Right ventricle myocardium superior (tissue), 1 donor: ENCODE results near the gene DHFR. TPM values are rescaled to one million over a fixed set of nuclear protein-coding genes. Genes with fewer than 3 reads are reported as not detected.
A peak's percentile ranks its signal among the peaks of the same experiment; 100 is the strongest.

Experiments used
- ATAC-seq: fragments of 200-7000 bp; cut with Tn5 transposase; one replicate; pipeline ENCODE4 v1.9.1; 2020; ENCODE audit warnings: mild to moderate bottlenecking; ENCODE audit not compliant: poor library complexity
- DNase-seq: peaks from one replicate; pipeline ENCODE4 v3.0.0-alpha.2; 2020
- intact Hi-C: fragments of 100-400 bp; cut with DNase I; formaldehyde crosslinking; loops from one replicate; pipeline ENCODE4 v1.11.2; 2022
- long read RNA-seq: library from polyadenylated mRNA; unstranded; transcript quantifications from one replicate; pipeline ENCODE4 v2.0.0, GENCODE V29; 2021
- total RNA-seq: library from RNA; stranded (reverse); fragmentation: NEBNext Ultra II Directional; extraction: Animal tissue kit (Norgen Biotek cat#: 25700); gene quantifications from one replicate; pipeline ENCODE4 v1.2.1, GENCODE V29; 2021
- donor health status: DM: no; HTN: yes; CAD: no; lungs with severe emphysema.

The DHFR gene
- total RNA-seq = 10.7 TPM
- long read RNA-seq, transcript DHFR-201 (6 exons, 3,917 nt) = major isoform, 10 of 13 reads
- long read RNA-seq, partial matches to known transcripts = 0 of 13 reads
- long read RNA-seq, other reads (novel, unspliced or antisense) = 3 of 13 reads

DNA sequence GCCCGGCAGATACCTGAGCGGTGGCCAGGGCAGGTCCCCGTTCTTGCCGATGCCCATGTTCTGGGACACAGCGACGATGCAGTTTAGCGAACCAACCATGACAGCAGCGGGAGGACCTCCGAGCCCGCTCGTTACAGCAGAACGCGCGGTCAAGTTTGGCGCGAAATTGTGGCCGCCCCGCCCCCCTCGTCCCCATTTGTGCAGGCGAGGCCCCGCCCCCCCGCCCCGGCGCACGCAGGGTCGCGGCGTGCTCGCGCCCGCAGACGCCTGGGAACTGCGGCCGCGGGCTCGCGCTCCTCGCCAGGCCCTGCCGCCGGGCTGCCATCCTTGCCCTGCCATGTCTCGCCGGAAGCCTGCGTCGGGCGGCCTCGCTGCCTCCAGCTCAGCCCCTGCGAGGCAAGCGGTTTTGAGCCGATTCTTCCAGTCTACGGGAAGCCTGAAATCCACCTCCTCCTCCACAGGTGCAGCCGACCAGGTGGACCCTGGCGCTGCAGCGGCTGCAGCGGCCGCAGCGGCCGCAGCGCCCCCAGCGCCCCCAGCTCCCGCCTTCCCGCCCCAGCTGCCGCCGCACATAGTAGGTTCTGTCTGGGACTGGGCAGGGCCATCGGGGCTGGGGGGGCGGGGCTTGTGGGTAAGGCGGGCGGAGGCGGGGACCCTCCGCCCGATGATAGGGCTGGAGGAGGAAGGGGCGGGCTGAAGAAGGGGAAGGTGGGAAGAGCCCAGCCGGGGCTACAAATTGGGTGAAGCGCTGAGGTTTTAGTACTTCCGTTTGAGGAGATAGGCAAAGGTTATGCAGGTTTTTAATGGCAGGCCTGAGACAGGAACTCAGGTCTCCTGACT lies at the start of gene DHFR, which contains the start of gene MSH3:
Gene DHFR, minus strand, starts transcription at position 593 of the 840 bp plus-strand sequence. Its CDS starts 494 bp downstream, at position 99.
Gene MSH3, plus strand, starts transcription at position 262 of the 840 bp plus-strand sequence. Its CDS starts 76 bp downstream, at position 338.
- ATAC-seq (peak; percentile 76), DNase-seq (peak; percentile 93)
- intact Hi-C loops = no loop called here

DNA sequence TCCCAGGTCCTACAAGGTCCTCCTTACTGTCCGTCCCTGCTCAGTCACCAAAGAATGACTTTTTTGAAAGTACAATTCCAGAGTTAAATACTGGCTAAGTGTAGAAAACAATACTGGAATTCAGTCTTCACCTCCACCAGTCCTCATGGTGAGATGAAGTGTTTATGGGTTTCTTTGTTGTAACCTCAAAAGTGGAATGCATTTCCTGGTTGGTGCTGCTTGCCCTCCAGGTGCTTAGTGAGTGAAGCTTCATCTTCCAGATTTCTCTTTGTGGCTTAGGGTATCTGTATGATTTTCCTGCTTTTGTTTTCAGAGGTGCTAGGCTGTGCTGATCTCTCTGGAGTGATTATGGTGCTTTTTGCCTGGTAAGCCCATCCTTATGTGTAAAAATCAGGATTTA lies 49.4 kb upstream of the DHFR start:
- DNase-seq (no peak), ATAC-seq (no peak)
- intact Hi-C loops = no loop called here

DNA sequence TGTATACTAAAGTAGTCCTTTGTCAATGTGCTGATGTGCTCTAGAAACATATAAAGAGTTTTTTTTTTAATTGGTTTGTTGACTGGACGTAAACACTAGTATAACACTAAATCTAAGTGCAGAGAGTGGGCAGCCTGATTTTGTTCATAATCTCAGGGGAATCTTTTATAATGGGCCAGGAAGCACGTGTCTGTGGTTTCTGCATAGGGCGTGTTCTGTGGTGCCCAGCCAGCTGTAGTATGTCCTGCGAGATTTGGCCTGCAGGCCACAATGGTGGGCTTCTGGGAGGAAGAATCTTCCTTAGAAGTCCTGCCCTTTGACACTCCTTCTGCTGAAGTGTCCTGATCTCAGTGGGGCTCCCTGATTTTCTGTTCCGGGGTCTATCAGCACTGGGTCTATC lies 49.0 kb upstream of the DHFR start:
- ATAC-seq = no peak
- no peak for DNase-seq
- intact Hi-C loops = no loop called here

DNA sequence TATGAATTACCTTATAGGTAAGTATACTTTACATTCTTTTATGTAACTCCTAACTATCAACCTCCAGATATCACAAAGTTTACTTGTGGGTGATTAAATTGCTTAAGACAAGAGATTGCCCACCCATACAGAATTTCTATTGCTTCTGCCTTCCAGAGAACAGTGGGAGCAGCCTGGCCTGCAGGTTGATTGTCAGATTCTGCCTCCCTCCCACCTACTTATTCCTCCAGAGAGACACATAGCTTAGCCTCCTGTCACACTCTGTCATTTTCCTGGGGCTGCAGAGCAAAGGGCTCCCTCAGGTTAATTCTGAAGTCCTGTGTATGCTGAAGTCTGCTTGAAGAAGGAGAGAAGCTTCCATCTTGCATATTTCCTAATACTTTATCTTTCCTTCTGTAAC lies 48.5 kb upstream of the DHFR start:
- ATAC-seq (no peak), DNase-seq (no peak)
- intact Hi-C loops = no loop called here

DNA sequence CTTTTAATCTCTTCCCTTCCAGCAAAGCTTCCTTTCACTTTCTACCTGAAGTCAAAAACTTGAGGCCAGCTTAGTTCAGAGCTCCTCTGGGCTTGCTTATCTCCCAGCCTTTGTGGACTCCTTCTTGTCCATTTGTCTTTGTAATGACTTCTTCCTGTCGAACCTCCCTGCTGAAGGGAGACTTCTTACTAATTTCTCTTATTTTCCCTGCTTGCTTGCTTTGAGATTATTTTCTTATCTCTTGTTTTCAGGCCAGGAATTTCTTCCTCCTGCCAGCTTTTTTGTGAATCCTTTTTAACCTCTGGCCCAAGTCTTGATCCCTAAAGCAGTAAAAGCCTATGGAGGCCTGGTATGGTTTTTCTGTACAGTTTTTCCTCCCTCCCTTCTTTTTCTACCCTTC lies 46.8 kb upstream of the DHFR start:
- ATAC-seq = no peak
- DNase-seq = no peak
- intact Hi-C loops = no loop called here

DNA sequence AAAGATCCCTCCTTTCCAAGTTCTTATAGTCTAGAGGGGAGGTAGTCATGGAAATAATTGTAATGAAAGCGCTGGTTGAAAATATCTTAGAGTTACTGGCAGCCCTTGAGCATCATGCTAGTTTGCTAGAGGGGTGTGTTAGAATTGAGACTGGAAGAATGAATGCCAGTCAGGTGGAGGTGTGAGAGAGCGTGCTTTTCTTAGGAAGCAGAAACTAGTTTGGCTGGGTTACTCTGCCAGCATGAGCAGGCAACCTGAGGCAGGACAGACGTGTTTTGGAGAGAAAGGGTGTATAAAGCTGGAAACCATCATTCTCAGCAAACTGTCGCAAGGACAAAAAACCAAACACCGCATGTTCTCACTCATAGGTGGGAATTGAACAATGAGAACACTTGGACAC lies 43.6 kb upstream of the DHFR start:
- DNase-seq (no peak), ATAC-seq (no peak)
- intact Hi-C loops = no loop called here

DNA sequence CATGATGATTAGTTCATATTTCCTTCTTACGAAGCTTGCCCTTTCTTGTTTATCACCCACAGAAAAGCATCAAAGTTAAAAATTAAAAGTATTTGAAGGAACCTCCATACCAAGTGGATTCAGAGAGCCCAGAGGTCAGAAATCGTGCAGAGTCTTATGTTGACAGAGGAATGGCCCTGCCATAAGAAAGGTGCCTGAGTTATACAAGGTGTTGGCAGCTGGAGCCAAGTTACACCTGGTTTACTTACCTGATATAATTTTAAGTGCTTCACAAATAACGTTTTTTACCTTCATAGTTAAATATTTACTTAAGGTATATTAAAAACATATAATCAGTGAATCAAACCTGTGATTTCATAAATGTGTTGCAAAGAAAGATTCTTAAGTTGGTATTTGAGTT lies 42.3 kb upstream of the DHFR start:
- intact Hi-C loops = no loop called here
- no peak for ATAC-seq
- no peak for DNase-seq

DNA sequence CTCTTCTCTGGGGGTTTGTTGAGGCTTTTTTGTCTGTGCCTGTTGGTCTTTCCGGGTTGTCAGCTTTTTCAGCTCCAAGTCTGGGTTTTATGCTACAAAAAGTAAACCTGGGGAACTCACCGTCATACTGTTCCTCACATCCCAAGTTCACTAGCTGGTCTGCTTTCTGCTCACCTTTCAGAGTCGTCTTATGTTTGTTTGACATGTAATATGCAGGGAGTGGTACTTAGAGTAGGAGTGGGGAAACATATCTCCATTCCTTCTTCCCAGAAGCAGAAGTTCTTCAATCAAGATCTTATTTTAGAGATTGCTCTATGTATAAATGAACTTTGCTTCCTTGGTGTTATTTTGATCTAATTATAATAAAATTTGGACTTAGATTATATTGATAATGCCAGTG lies 41.7 kb upstream of the DHFR start:
- intact Hi-C loops = no loop called here
- DNase-seq (no peak), ATAC-seq (no peak)

DNA sequence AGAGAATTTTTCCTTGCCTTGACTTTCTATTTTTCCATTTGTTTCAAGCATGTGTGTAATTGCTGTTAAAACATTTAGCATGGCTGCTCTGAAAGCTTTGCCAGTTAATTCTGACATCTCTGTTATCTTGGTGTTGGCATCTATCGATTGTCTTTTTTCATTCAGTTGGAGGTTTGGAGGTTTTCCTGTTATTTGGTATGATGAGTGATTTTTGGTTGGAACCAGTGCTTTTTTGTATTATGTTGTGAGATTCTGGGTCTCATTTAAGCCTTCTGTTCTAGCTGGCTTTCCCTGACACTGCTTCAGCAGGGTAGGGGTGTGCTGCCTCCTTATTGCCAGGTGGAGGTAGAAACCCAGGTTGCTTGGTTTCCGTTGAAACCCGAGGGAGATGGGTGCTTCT lies 40.9 kb upstream of the DHFR start:
- DNase-seq (no peak), ATAC-seq (no peak)
- intact Hi-C loops = no loop called here

DNA sequence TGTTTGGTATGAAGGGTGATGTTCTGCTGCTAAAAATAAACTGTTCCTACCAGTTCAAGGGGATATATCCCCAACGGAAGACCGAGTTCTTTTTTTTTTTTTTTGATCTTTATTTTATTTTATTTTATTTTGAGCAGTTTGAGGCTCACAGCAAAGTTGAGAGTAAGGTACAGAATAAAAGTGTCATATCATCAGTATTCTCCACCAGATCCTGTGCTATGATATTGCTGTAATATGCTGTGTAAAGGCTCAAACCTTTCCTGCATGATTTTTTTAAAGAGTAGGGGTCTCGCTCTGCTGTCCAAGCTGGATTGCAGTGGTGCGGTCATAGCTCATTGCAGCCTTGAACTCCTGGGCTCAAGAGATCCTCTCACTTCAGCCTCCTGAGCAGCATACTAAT lies 34.8 kb upstream of the DHFR start:
- ATAC-seq = no peak
- DNase-seq = no peak
- intact Hi-C loops = no loop called here

DNA sequence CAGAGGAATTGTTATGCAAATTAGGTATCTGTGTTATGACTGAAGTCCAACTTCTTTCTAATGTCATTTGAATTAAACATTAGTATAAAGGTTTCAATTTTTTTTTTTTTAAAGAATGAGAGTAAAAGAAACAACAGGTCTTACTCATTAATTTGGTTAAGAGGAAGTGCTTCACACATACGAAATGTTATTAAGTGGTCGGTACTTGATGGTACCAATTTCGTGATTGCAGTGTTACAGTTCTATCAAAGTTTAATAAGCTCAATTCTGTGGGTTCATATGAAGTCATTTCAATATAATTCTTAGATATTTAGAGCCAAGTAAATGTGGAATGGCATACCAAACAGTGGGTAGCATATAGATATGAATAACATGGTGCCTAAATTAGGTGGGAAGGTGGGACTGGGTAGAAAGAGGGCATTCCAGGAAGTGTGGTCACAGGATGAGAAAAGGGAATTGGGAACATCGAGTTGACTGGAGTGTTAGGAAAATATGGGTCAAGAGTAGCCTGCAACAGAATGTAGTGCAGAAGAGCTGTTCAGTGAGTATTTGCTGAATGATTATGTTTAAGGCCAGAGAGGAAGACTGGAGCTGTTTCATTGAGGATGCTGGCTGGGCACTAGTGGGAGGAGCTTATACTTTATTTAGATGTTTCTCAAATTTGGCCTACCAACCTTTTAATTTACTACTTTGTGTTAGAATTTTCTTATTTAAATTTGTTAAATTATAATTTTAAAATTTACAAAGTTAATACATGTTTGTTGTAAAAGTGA lies 34.1 kb upstream of the DHFR start:
- intact Hi-C loops = no loop called here
- DNase-seq (no peak), ATAC-seq (no peak)

DNA sequence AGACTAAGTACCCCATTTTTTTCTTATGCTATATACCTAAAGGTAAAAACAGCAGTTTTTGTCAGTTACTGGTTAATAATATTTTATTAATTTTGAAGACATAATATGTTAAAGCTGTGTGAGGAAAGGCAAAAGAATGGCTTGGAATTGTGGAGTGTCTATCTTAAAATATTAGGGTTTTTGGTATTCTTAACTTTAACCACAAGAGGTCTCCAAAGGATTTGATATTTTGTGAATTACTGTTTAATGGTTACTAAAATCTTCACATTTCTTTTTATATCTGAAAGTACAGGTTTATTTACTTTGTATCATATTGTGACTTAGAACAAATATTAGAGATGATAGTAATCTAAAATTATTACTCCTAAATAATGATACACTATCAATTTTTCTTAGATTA lies 32.0 kb upstream of the DHFR start:
- intact Hi-C loops = no loop called here
- DNase-seq = no peak

DNA sequence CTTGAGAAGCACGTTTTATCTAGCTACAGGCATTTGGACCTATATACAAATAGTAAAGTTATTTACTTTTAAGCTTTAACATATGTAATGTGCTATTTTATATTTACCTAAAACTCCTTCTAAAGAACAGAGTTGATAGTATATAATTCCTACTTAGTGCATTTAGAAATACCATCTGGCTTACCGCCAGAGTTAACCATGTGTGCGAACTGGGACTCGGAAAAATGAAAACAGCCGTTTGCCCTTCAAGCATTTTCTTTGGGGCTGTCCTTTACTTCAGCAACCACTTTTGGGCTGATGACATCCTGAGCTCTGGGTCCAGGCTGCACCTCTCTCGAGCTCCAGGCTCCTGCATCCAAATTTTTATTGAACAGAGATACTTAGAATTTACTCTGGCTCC lies 21.9 kb upstream of the DHFR start:
- intact Hi-C loops = no loop called here
- DNase-seq (no peak), ATAC-seq (no peak)

More for the DNA sequence above, 32.0 kb upstream of the DHFR start:
- ATAC-seq = no peak

DNA sequence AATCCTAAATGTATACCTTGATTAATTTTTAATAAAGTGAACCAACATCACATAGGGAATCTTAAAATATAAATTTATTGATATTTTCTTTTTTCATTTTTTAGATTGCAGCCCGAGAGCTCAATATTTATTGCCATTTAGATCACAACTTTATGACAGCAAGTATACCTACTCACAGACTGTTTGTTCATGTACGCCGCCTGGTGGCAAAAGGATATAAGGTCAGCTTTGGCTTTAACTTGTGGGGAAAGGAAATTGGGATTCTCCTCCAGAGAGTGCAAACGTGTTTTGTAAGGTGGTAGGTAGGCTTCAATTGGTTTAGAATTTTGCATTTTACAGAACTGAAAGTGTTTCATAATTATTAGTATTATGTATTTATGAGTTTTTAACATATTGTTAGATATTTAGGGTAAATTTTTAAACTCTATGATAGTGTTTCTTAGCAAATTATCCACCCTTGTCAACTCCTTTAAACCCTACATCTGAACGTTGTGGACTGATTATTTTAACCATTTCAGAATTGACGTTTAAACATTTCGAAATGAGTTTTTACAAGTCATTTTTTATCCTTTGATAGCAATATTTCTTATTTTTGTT lies 17.5 kb upstream of the DHFR start:
- intact Hi-C loops = no loop called here
- DNase-seq (peak; percentile 66), ATAC-seq (peak; percentile 69)

DNA sequence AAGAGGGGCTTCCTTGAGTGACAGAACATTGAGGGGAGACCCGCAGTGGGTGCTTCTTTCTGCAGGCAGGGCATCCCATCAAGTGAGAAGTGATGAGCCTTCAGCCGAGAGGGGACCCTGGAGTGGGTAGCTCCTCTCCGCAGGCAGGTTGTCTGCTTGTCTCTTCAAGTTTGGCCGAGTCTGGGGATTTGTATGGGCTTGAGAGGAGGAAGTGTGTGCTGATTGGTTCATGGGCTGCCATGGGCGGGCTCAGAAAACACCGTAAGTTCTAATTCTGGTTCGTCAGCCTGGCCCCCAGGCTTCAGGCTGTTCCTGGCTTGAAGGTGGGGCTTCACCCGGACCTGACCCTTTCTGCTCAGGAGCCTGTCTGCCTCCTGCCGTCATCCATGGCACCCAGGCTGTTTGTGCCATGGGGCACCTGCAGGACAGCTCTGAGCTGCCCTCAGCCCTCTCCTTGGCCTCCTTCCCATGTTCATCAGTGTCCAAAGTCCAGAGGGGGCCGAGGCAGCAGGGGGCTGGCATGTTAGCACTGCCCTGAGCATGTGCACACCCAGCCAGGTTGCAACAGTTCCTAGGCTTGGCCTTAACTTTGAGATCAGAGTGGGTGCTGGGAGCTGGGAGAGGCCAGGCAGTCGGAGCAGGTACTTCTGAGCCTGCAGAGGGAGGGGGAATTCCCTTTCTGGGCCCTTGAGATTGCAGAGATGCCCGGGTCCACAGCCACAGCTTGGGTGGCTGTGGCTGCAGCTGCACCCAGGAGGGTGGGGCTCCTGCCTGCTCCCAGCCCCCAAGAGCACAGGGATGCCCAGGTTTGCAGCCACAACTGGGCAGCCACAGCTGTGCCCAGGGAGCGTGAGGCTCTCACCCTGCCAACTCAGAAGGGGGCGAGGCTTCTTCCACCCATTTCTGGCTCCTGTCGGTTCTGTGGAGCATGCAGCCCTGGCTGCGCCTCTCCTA lies 13.5 kb upstream of the DHFR start:
- peak; percentile 67 for ATAC-seq
- intact Hi-C loops = loop anchor here (10.0 kb wide), 1 partner anchor 183 kb away; the partner anchor contains the start of gene FAM151B
- DNase-seq = peak; percentile 49

DNA sequence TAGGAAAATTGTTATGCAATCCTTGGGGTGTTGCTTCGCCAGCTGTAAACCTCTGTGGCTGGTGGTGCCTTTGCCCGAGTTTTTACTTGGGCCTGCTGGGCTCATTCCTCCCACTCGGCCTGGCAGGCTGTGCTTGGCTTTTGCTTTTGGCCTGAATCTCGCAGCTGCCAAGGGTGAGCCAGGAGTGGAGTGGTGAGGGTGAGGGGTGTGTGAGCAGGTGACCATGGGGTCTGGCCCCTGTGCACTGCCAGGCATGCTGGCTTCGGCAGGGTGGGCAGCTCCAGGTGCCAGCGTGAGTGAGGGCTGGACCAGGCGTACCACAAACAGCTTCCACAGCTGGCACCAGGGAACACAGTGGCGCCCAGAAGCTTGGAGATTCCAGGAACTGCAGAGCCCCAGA lies 12.6 kb upstream of the DHFR start:
- DNase-seq (no peak), ATAC-seq (peak; percentile 51)
- intact Hi-C loops = loop anchor here (10.0 kb wide), 1 partner anchor 183 kb away; the partner anchor contains the start of gene FAM151B

DNA sequence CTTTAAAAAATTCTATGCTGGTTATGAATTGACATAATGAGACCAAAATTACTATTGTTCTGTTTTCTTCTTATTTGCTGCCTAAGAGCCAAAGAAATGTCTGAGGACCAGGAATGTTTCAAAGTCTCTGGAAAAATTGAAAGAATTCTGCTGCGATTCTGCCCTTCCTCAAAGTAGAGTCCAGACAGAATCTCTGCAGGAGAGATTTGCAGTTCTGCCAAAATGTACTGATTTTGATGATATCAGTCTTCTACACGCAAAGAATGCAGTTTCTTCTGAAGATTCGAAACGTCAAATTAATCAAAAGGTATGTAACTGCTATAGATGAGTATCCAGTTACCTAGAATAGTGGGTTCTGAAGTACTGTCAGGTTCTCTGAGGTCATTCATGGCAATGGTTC lies 10.3 kb upstream of the DHFR start:
- no peak for ATAC-seq
- intact Hi-C loops = loop anchor here (10.0 kb wide), 1 partner anchor 180 kb away; the partner anchor contains the start of gene FAM151B
- DNase-seq = no peak

DNA sequence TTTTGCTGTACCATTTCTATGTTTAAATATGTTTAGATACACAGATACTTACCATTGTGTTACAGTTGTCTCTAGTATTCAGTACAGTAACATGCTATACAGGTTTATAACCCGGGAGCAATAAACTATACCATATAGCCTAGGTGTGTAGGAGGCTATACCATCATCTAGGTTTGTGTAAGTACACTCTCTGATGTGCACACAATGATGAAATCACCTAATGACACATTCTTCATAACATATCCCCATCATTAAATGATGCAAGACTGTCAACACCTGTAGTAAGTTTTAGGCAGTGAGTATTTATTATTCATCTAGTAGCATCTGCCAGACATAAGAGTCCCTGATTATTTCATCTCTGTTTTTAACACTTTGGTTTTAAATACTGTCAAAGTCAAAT lies 7.3 kb upstream of the DHFR start:
- DNase-seq = no peak
- intact Hi-C loops = loop anchor here (10.0 kb wide), 1 partner anchor 177 kb away; the partner anchor contains the start of gene FAM151B
- ATAC-seq = no peak
